HEK293T (cell line): Measurements from ENCODE around the gene MVB12B.

Experiments used
- BHLHE40 ChIP-seq: fragments of 450-650 bp; IDR thresholded peaks from 2 replicates; pipeline ENCODE4 v1.6.1; 2016; ENCODE audit warnings: mild to moderate bottlenecking, moderate library complexity, borderline replicate concordance
- CTBP1 ChIP-seq: fragments of 450-650 bp; IDR thresholded peaks from 2 replicates; pipeline ENCODE4 v1.6.1; 2016; ENCODE audit warnings: borderline replicate concordance
- ELF4 ChIP-seq: fragments of 450-650 bp; IDR thresholded peaks from 2 replicates; pipeline ENCODE4 v1.6.1; 2017; ENCODE audit warnings: antibody characterized with exemption
- HDGF ChIP-seq: fragments of 450-650 bp; IDR thresholded peaks from 2 replicates; pipeline ENCODE4 v1.6.1; 2017; ENCODE audit warnings: antibody characterized with exemption, borderline replicate concordance
- NFRKB ChIP-seq: fragments of 450-650 bp; IDR thresholded peaks from 2 replicates; pipeline ENCODE4 v1.6.1; 2016; ENCODE audit warnings: mild to moderate bottlenecking, moderate library complexity
- SP1 ChIP-seq: fragments of 450-650 bp; IDR thresholded peaks from 2 replicates; pipeline ENCODE4 v1.6.1; 2017
- SUZ12 ChIP-seq: fragments of 450-650 bp; IDR thresholded peaks from 2 replicates; pipeline ENCODE4 v1.6.1; 2016; ENCODE audit warnings: mild to moderate bottlenecking
- TARDBP ChIP-seq: fragments of 450-650 bp; IDR thresholded peaks from 2 replicates; pipeline ENCODE4 v1.6.1; 2016

- TF ChIP-seq SP1 (no peak), NFRKB (no peak), HDGF (no peak), SUZ12 (no peak), CTBP1 (no peak), TARDBP (no peak), ELF4 (no peak), BHLHE40 (no peak)
Measured at GRCh38 chr9:126516936-126517832, 190.6 kb downstream of the MVB12B start.
